ENCODE measurements around the gene FASTKD2. TPM values are rescaled to one million over a fixed set of nuclear protein-coding genes. Genes with fewer than 3 reads are reported as not detected.
"Not testable (repeated sequence)": the region's sequence is repeated elsewhere in the genome, so short reads cannot be mapped to it uniquely, and the experiment has no call there.

FASTKD2 gene
- total RNA-seq, 1 donor from 2014 or later: 32.1 TPM

DNA sequence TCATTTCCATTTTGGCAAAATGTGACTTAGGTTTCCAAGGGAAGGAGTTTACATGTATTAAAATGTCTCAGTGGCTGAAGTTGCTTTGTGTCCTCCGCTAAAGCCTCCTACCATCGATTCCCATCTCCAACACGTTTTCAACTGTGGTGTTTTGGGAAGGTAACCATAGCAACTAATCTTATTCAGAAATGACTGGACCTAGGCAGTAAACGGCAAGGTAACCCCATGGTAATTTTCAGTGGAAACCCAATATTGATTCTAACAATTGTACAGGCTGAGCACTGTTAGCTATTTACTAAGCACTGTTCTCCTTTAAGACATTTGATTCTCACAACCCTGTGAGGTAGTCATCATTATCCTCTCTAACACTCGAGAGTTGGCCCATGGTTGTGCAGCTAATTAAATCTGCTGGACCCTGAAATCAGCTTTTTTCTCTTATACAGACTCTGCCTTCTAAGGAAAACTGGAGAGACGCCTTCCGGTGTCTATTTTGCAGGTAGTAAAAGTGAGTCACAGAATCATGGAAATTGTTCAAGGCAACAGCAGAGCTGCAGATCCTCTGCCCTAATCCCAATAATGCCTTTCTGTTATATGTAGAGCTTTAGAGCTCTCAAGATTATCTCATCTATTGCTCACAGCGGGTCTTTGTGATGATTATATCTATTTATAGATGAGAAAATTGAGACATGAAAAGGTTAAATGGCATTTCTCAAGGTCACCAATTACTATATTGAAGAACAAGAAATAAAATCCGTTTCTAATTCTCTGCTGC lies 36.2 kb downstream of the FASTKD2 start:
- Mint-ChIP-seq H3K4me3 (no peak overlapping the region), H3K4me1 (ENCODE audit: unreplicated experiment) (peaks cover 25% of the 10 kb centered on the region), H3K27me3 (no peaks in the 10 kb centered on the region), H3K27ac (no peak overlapping the region), H3K9me3 (no peaks in the 10 kb centered on the region), H3K36me3 (no peaks in the 10 kb centered on the region)
- no peak for DNase-seq (ENCODE audit: extremely low spot score, unreplicated experiment)
- TF ChIP-seq, protein P1, sequence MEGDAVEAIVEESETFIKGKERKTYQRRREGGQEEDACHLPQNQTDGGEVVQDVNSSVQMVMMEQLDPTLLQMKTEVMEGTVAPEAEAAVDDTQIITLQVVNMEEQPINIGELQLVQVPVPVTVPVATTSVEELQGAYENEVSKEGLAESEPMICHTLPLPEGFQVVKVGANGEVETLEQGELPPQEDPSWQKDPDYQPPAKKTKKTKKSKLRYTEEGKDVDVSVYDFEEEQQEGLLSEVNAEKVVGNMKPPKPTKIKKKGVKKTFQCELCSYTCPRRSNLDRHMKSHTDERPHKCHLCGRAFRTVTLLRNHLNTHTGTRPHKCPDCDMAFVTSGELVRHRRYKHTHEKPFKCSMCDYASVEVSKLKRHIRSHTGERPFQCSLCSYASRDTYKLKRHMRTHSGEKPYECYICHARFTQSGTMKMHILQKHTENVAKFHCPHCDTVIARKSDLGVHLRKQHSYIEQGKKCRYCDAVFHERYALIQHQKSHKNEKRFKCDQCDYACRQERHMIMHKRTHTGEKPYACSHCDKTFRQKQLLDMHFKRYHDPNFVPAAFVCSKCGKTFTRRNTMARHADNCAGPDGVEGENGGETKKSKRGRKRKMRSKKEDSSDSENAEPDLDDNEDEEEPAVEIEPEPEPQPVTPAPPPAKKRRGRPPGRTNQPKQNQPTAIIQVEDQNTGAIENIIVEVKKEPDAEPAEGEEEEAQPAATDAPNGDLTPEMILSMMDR (conservative IDR thresholded peaks at IDR 0.05): no peak

DNA sequence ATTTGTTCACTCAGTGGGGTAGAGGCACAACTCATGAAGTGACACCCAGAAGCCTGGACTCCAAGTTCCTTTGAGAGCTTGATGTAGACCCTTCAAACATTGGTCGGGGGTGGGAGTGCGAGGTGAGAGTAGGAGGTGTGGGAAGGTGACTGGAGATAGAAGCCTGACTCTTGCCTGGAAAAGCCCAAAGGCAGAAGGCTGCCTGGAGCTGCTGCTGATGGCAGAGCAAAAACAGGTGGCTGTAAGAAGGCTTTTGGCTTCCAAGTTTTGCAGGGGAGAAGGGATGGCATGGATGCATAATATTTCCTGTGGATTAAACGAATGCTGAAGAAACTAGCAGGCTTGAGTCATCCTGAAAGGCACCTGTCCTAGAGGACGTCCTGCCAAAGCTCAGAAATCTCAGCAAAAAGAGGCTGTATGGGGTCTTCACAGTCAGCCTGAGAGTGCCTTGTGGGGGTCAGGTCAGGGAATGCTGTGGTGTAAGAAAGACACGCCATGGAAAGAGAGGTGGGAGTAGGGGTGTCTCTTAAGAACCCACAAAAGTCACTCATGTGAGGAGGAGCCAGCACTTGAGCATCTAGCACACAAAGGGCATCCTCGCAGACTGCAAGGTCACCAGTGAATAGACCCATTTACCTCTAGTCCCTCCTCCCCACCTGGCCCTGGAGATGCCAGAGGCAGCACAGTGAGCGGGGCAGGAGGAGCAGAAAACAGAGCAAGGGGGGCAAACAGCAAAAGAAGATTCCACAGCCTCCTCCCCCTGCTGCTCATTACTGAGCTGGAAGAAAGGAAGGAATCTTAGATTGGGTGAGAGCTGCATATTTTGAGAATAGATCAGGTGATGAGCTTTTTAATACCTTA lies 37.5 kb downstream of the FASTKD2 start:
- no peak for DNase-seq (ENCODE audit: extremely low spot score, unreplicated experiment)

GRCh38 chr2:206804326-206804725 lies 38.9 kb downstream of the FASTKD2 start:
- H3K4me3 Mint-ChIP-seq: no peak overlapping the region
- no peaks in the 10 kb centered on the region for H3K9me3 Mint-ChIP-seq
- DNase-seq (ENCODE audit: extremely low spot score, unreplicated experiment): no peak
- H3K36me3 Mint-ChIP-seq: peaks cover 3% of the 10 kb centered on the region
- H3K27ac Mint-ChIP-seq: no peak overlapping the region
- H3K27me3 Mint-ChIP-seq: peaks cover 4% of the 10 kb centered on the region
- TF ChIP-seq, protein P1 (conservative IDR thresholded peaks at IDR 0.05): no peak
- peaks cover 27% of the 10 kb centered on the region for H3K4me1 Mint-ChIP-seq (ENCODE audit: unreplicated experiment)

More for the DNA sequence above, 37.5 kb downstream of the FASTKD2 start:
- H3K36me3 Mint-ChIP-seq: no peaks in the 10 kb centered on the region
- H3K4me3 Mint-ChIP-seq: no peak overlapping the region
- H3K27ac Mint-ChIP-seq: no peak overlapping the region
- H3K9me3 Mint-ChIP-seq: no peaks in the 10 kb centered on the region
- peaks cover 27% of the 10 kb centered on the region for H3K4me1 Mint-ChIP-seq (ENCODE audit: unreplicated experiment)
- TF ChIP-seq, protein P1 (conservative IDR thresholded peaks at IDR 0.05): no peak
- no peaks in the 10 kb centered on the region for H3K27me3 Mint-ChIP-seq

GRCh38 chr2:206805887-206806607 lies 40.6 kb downstream of the FASTKD2 start:
- DNase-seq (ENCODE audit: extremely low spot score, unreplicated experiment): no peak

DNA sequence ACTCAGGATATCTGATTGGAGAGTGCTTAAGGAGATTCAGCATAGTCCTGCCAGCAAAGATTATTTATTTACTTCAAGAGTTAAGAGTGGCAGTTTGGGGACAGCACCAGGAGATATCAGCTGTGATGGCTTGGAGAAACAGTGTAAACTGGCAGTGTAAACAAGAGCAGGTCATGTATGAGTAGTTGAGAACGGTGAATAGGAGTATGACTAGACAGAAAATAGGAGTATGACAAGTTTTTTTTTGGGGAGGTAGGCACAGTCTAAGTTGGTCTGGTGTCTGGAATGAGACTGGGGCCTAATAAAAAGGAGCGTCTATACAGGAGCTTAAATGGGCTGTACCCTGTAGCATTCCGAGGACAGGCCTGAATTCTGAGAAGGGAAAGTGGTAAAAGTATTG lies 42.2 kb downstream of the FASTKD2 start:
- not testable (repeated sequence) for H3K36me3 Mint-ChIP-seq, H3K4me3 Mint-ChIP-seq
- peaks cover 11% of the 10 kb centered on the region for H3K4me1 Mint-ChIP-seq (ENCODE audit: unreplicated experiment)

More at GRCh38 chr2:206805887-206806607, 40.6 kb downstream of the FASTKD2 start:
- Mint-ChIP-seq H3K4me3 (no peak overlapping the region), H3K27ac (no peak overlapping the region), H3K9me3 (no peaks in the 10 kb centered on the region), H3K4me1 (ENCODE audit: unreplicated experiment) (peaks cover 18% of the 10 kb centered on the region), H3K36me3 (peaks cover 3% of the 10 kb centered on the region), H3K27me3 (peaks cover 10% of the 10 kb centered on the region)
- TF ChIP-seq, protein P1 (conservative IDR thresholded peaks at IDR 0.05): no peak

GRCh38 chr2:206812471-206812870 lies 47.1 kb downstream of the FASTKD2 start:
- H3K36me3 Mint-ChIP-seq; H3K27ac Mint-ChIP-seq; H3K4me1 Mint-ChIP-seq (ENCODE audit: unreplicated experiment); H3K4me3 Mint-ChIP-seq; H3K9me3 Mint-ChIP-seq; DNase-seq (ENCODE audit: extremely low spot score, unreplicated experiment): not testable (repeated sequence)
- H3K27me3 Mint-ChIP-seq: peaks cover 21% of the 10 kb centered on the region

More for the DNA sequence above, 42.2 kb downstream of the FASTKD2 start:
- H3K9me3 Mint-ChIP-seq; DNase-seq (ENCODE audit: extremely low spot score, unreplicated experiment); H3K27ac Mint-ChIP-seq: not testable (repeated sequence)
- peaks cover 18% of the 10 kb centered on the region for H3K27me3 Mint-ChIP-seq

Data from type B pancreatic cell (in vitro differentiated cells).